ENCODE results near the gene JPH4. TPM values are rescaled to one million over a fixed set of nuclear protein-coding genes. Genes with fewer than 3 reads are reported as not detected.

The JPH4 gene
- total RNA-seq, result 1 to 10 TPM in 1 of 2 donors, not detected in 1; 1.3 TPM

GRCh38 chr14:23578560-23579310, at the start of gene JPH4:
Gene JPH4, minus strand, starts transcription at chr14:23578790. Its CDS starts 1,337 bp downstream, at chr14:23577453.
- Histone ChIP-seq H3K27me3 (replicated peaks; ENCODE audit: insufficient read depth) (peaks cover 16% of the 10 kb centered on the region), H3K9me3 (no peaks in the 10 kb centered on the region), H3K36me3 (no peaks in the 10 kb centered on the region), H3K4me3 (peak within 1 kb of the TSS; percentile 11), H3K27ac (no peak within 1 kb of the TSS), H3K4me1 (ENCODE audit: control insufficient read depth in 1 of 2, low read depth in 2 of 2) (peaks cover 4 to 14% of the 10 kb centered on the region in 2 donors)
- ATAC-seq (ENCODE audit: insufficient number of reproducible peaks, low FRiP score, low read depth) (no peak), DNase-seq (ENCODE audit: low spot score) (no peak)
- no peak for TF ChIP-seq CTCF (IDR thresholded peaks at IDR 0.05)

DNA sequence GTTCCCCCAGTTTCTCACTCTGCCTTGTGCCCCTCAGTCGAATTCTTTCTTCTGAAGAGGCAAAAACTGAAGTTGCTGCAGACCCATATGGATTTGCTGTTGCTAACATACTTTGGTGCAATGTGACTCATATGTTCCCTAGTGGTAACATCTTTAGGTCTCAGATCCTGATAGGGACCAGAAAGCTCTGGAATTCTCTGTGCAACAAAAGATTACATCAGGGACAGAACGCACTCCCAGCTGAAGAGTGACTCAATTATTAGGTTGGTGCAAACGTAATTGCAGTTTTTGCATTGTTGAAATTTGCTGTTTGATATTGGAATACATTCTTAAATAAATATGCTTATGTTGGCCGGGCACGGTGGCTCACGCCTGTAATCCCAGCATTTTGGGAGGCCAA, 49.4 kb upstream of the JPH4 start:
- H3K27me3 ChIP-seq (replicated peaks; ENCODE audit: insufficient read depth), result no peaks in the 10 kb centered on the region
- TF ChIP-seq CTCF (IDR thresholded peaks at IDR 0.05), result no peak
- DNase-seq (ENCODE audit: low spot score) (no peak), ATAC-seq (ENCODE audit: insufficient number of reproducible peaks, low FRiP score, low read depth) (no peak)
- H3K9me3 ChIP-seq, result no peaks in the 10 kb centered on the region
- H3K36me3 ChIP-seq, result no peaks in the 10 kb centered on the region
- no peaks in the 10 kb centered on the region for H3K4me1 ChIP-seq (ENCODE audit: control insufficient read depth in 1 of 2, low read depth in 2 of 2)
- H3K27ac ChIP-seq, result no peak overlapping the region
- no peak overlapping the region for H3K4me3 ChIP-seq

DNA sequence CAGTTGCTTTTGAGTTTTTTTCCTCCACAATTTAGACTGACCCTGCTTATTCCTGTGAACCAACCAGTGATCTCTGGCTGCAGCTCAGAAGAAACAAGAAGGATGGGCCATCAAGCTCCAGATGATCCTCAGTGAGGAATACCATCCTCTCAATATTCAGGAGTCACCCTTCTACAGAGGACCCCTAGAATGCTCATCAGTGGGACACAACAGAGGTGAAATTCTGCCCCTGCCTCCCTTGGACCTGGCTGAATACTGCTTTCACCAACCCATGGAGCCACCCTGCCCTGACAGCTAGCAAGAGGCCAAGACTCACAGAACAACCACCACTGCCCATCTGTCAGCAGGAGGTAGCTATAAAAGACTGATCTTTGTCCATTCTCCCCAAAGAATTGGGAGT, 48.4 kb upstream of the JPH4 start:
- no peaks in the 10 kb centered on the region for H3K9me3 ChIP-seq
- H3K27me3 ChIP-seq (replicated peaks; ENCODE audit: insufficient read depth), result no peaks in the 10 kb centered on the region
- no peak overlapping the region for H3K4me3 ChIP-seq
- H3K27ac ChIP-seq, result no peak overlapping the region
- H3K36me3 ChIP-seq, result no peaks in the 10 kb centered on the region
- TF ChIP-seq CTCF (IDR thresholded peaks at IDR 0.05), result no peak
- no peak for ATAC-seq (ENCODE audit: insufficient number of reproducible peaks, low FRiP score, low read depth)
- DNase-seq (ENCODE audit: low spot score), result no peak
- H3K4me1 ChIP-seq (ENCODE audit: control insufficient read depth in 1 of 2, low read depth in 2 of 2), result no peaks in the 10 kb centered on the region

DNA sequence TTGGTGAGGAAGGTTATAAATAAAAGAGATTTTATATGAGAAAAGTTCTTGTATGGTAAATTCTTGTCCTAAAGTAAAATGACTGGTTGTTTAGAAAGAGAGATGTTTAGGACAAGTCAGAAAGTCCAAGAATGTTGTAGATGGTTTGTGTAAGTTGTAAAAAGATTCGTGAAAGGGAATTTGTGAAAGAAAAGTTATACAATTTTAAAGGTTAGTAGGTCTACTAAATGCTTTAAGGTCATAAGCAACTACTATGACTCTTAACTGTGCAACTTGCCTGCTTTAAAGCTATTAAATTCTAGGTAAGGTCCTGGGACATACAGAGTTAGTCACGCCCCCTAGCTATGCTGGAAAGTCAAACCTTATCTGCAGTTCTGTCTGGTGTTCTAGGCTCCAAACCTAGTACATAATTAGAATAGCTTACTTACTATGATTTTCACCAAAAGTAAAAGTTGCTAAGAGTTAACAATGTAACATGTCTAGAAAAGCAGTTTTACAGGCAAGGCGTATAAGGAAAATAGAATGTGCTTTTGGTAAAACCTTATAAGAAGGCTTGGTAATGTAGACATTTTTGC, 46.3 kb upstream of the JPH4 start:
- no peak for TF ChIP-seq CTCF (IDR thresholded peaks at IDR 0.05)
- DNase-seq (ENCODE audit: low spot score), result no peak
- Histone ChIP-seq H3K9me3 (no peaks in the 10 kb centered on the region), H3K27me3 (replicated peaks; ENCODE audit: insufficient read depth) (no peaks in the 10 kb centered on the region), H3K27ac (no peak overlapping the region), H3K4me3 (no peak overlapping the region), H3K36me3 (no peaks in the 10 kb centered on the region), H3K4me1 (ENCODE audit: control insufficient read depth in 1 of 2, low read depth in 2 of 2) (no peaks in the 10 kb centered on the region)
- ATAC-seq (ENCODE audit: insufficient number of reproducible peaks, low FRiP score, low read depth), result no peak

- no peak for ATAC-seq (ENCODE audit: insufficient number of reproducible peaks, low FRiP score, low read depth)
- no peaks in the 10 kb centered on the region for H3K9me3 ChIP-seq
- no peak for TF ChIP-seq CTCF (IDR thresholded peaks at IDR 0.05)
- DNase-seq (ENCODE audit: low spot score), result no peak
- H3K36me3 ChIP-seq, result no peaks in the 10 kb centered on the region
- H3K4me1 ChIP-seq (ENCODE audit: control insufficient read depth in 1 of 2, low read depth in 2 of 2), result no peaks in the 10 kb centered on the region
- no peak overlapping the region for H3K4me3 ChIP-seq
- no peak overlapping the region for H3K27ac ChIP-seq
- H3K27me3 ChIP-seq (replicated peaks; ENCODE audit: insufficient read depth), result no peaks in the 10 kb centered on the region
Observed at GRCh38 chr14:23623962-23624361, 45.4 kb upstream of the JPH4 start.
